Endothelial cell of umbilical vein (primary cell): ENCODE results near the gene AUTS2. TPM values are rescaled to one million over a fixed set of nuclear protein-coding genes. Genes with fewer than 3 reads are reported as not detected.

Experiments
- Bru-seq: library from RNA; stranded (reverse); fragments of 400-500 nt; gene quantifications from one replicate; lab custom pipeline; 2021; lab: Mats Ljungman, UMichigan
- BruChase-seq, 2 experiments: library from RNA; stranded (reverse); fragments of 400-500 nt; gene quantifications; one replicate each; lab custom pipeline; 2021; lab: Mats Ljungman, UMichigan
- BruUV-seq: library from RNA; stranded (reverse); fragments of 400-500 nt; replicated peaks from 2 replicates; lab custom pipeline; 2021; lab: Mats Ljungman, UMichigan
- CTCF ChIA-PET: fragments of 300-600, 350-600 bp; sonication (Branson Sonifier 250); formaldehyde crosslinking; loops from one replicate; lab custom pipeline; 2021; ENCODE audit warnings: antibody characterized with exemption, inconsistent platforms; lab: Charles Lee
- POLR2A ChIA-PET: fragments of 300-600, 350-600 bp; sonication (Branson Sonifier 250); formaldehyde crosslinking; loops from one replicate; lab custom pipeline; 2021; ENCODE audit warnings: antibody characterized with exemption, inconsistent platforms; lab: Charles Lee
- DNase-seq: peaks from one replicate; pipeline ENCODE4 v3.0.0-alpha.2; 2011; ENCODE audit warnings: low read depth, low spot score
- FAIRE-seq: peaks from 2 replicates; lab custom pipeline; 2011; peaks lifted over from hg19 to GRCh38; lab: Jason Lieb, UNC
- H2AFZ ChIP-seq: 2 replicates; pipeline ENCODE4 v1.6.0; 2012; ENCODE audit warnings: low read depth, low read length, control low read depth, inconsistent platforms
- H3K27ac ChIP-seq: 2 replicates; pipeline ENCODE4 v1.5.1; 2011; ENCODE audit warnings: low read depth, mild to moderate bottlenecking, control low read depth, low read length, moderate library complexity; ENCODE audit not compliant: insufficient read depth
- H3K27me3 ChIP-seq, 2 experiments: 2 replicates each; pipeline versions ENCODE4 v1.6.0 to v1.6.1; 2011; ENCODE audit warnings: low read length in 2 of 2, mixed read lengths in 1 of 2; ENCODE audit not compliant: control insufficient read depth in 2 of 2, insufficient read depth in 2 of 2
- H3K36me3 ChIP-seq, 2 experiments: 2 replicates in 1 of 2; 3 replicates in 1 of 2; pipeline ENCODE4 v1.5.1; 2011; ENCODE audit warnings: low read length in 2 of 2, mild to moderate bottlenecking in 1 of 2, moderate library complexity in 1 of 2; ENCODE audit not compliant: control insufficient read depth in 2 of 2, insufficient read depth in 2 of 2; ENCODE audit errors: extremely low read depth in 1 of 2
- H3K4me1 ChIP-seq: 3 replicates; pipeline ENCODE4 v1.5.1; 2011; ENCODE audit warnings: mild to moderate bottlenecking, low read length; ENCODE audit not compliant: control insufficient read depth, insufficient read depth; ENCODE audit errors: extremely low read depth
- H3K4me2 ChIP-seq: 2 replicates; pipeline ENCODE4 v1.6.1; 2011; ENCODE audit warnings: low read length, control low read depth, mixed read lengths; ENCODE audit not compliant: insufficient read depth
- H3K4me3 ChIP-seq, 3 experiments: fragments of 200-600 bp in 1 of 3; sonication (generic), shearing (Covaris generic) in 1 of 3; replicated peaks in 1 of 3; 2 replicates each; pipeline ENCODE4 v1.5.1; 2011 to 2016; ENCODE audit warnings: control low read depth in 3 of 3, low read length in 3 of 3, mild to moderate bottlenecking in 2 of 3, inconsistent platforms in 1 of 3, low read depth in 1 of 3, moderate library complexity in 1 of 3; ENCODE audit not compliant: insufficient read depth in 1 of 3
- H3K79me2 ChIP-seq: 2 replicates; pipeline ENCODE4 v1.6.0; 2012; ENCODE audit warnings: low read length, inconsistent platforms; ENCODE audit not compliant: control insufficient read depth, insufficient read depth
- H3K9ac ChIP-seq: replicated peaks from 2 replicates; pipeline ENCODE3; 2011; ENCODE audit warnings: low read length, control low read depth; ENCODE audit not compliant: insufficient read depth; ENCODE audit errors: extremely low read depth
- H3K9me1 ChIP-seq: replicated peaks from 3 replicates; pipeline ENCODE4 v1.6.0; 2011; ENCODE audit warnings: mild to moderate bottlenecking, low read length; ENCODE audit not compliant: control insufficient read depth, insufficient read depth; ENCODE audit errors: extremely low read depth
- H3K9me3 ChIP-seq: replicated peaks from 2 replicates; pipeline ENCODE4 v1.5.1; 2012; ENCODE audit warnings: low read length, inconsistent platforms; ENCODE audit not compliant: control insufficient read depth, insufficient read depth
- H4K20me1 ChIP-seq: replicated peaks from 2 replicates; pipeline ENCODE3; 2011; ENCODE audit warnings: mild to moderate bottlenecking, low read length; ENCODE audit not compliant: control insufficient read depth, insufficient read depth; ENCODE audit errors: extremely low read depth
- CTCF ChIP-seq, 2 donors: IDR thresholded peaks; 1 replicate in 1 of 2; 2 replicates in 1 of 2; pipeline ENCODE4 v1.5.1; 2011; ENCODE audit warnings: low read length in 2 of 2, mild to moderate bottlenecking in 2 of 2, moderate library complexity in 2 of 2, control low read depth in 1 of 2, inconsistent platforms in 1 of 2, low read depth in 1 of 2; ENCODE audit not compliant: insufficient read depth in 1 of 2; ENCODE audit errors: extremely low read depth in 1 of 2
- EZH2 ChIP-seq: IDR thresholded peaks from 2 replicates; pipeline ENCODE4 v1.6.1; 2012; ENCODE audit warnings: borderline replicate concordance, low read depth, mild to moderate bottlenecking, moderate library complexity, low read length, inconsistent platforms; ENCODE audit not compliant: severe bottlenecking
- FOS ChIP-seq: IDR thresholded peaks from 2 replicates; pipeline ENCODE4 v1.6.1; 2011; ENCODE audit warnings: mild to moderate bottlenecking, low read length, moderate library complexity, borderline replicate concordance; ENCODE audit not compliant: insufficient read depth
- GATA2 ChIP-seq: IDR thresholded peaks from 2 replicates; pipeline ENCODE4 v1.7.0; 2011; ENCODE audit warnings: low read depth, mild to moderate bottlenecking, moderate library complexity, mixed read lengths, low read length; ENCODE audit not compliant: insufficient read length, insufficient read depth
- JUN ChIP-seq: IDR thresholded peaks from 2 replicates; pipeline ENCODE4 v1.6.1; 2011; ENCODE audit warnings: borderline replicate concordance, low read depth; ENCODE audit not compliant: insufficient read length, insufficient read depth
- MAX ChIP-seq: IDR thresholded peaks from 2 replicates; pipeline ENCODE4 v1.6.1; 2011; ENCODE audit not compliant: insufficient read depth, insufficient read length
- MYC ChIP-seq: IDR thresholded peaks from one replicate; pipeline ENCODE4 v1.6.1; 2011; ENCODE audit warnings: mild to moderate bottlenecking, low read depth, low read length
- POLR2A ChIP-seq: IDR thresholded peaks from 2 replicates; pipeline ENCODE4 v1.6.1; 2012; ENCODE audit warnings: low read depth, mild to moderate bottlenecking, control low read depth, low read length
- POLR2AphosphoS5 ChIP-seq: IDR thresholded peaks from 2 replicates; pipeline ENCODE4 v1.6.1; 2012; ENCODE audit warnings: low read depth, mild to moderate bottlenecking, control low read depth, low read length, moderate library complexity; ENCODE audit not compliant: insufficient read depth
- dilution Hi-C: fragments of 300-500 bp; cut with MboI; formaldehyde crosslinking; loops from one replicate; pipeline ENCODE4 v1.15.0; 2019; ENCODE audit warnings: low sequenced_read_pairs; ENCODE audit not compliant: extremely low pct_ligation_motif_present
- intact Hi-C: fragments of 100-400 bp; cut with micrococcal nuclease; formaldehyde crosslinking; loops from one replicate; pipeline ENCODE4 v1.10.0; 2022
- long read RNA-seq: library from polyadenylated mRNA; stranded (forward); transcript quantifications from one replicate; pipeline ENCODE4 v2.0.0, GENCODE V29; 2021
- polyA minus RNA-seq, 3 experiments: library from RNA; depleted of rRNA, polyadenylated mRNA; stranded (reverse); fragments of >200 nt; gene quantifications; 1 replicate in 1 of 3; 2 replicates in 2 of 3; pipeline ENCODE4 v1.2.3, GENCODE V29; 2011
- polyA plus RNA-seq, 4 experiments: library from polyadenylated mRNA; depleted of rRNA in 3 of 4; stranded (reverse) in 3 of 4; unstranded in 1 of 4; fragments of >200 nt; gene quantifications; 2 replicates each; pipeline versions ENCODE4 v1.2.1 to v1.2.3, GENCODE V29; 2011 to 2012; ENCODE audit warnings: missing spikeins in 1 of 4
- total RNA-seq: library from RNA; stranded (reverse); gene quantifications from 2 replicates; pipeline ENCODE4 v1.2.3, GENCODE V29; 2021

AUTS2 gene
- total RNA-seq (8.0 and 11.3 TPM in 2 replicates), polyA plus RNA-seq (0.59 and 0.83 TPM in 2 replicates), polyA minus RNA-seq (4.2 and 8.1 TPM in 2 replicates), Bru-seq, nascent RNA (percentile 44 among the genes with signal in this experiment), BruChase-seq, experiment 1, labeled RNA remaining after a 6-hour chase (percentile 40 among the genes with signal in this experiment), BruChase-seq, experiment 2, labeled RNA remaining after a 2-hour chase (percentile 48 among the genes with signal in this experiment)
- polyA plus RNA-seq (2011; cell fraction: cytosol; rRNA removed): 0.41 and 0.50 TPM in 2 replicates
- polyA plus RNA-seq (2011; cell fraction: nucleus; rRNA removed): 4.4 and 5.8 TPM in 2 replicates
- polyA plus RNA-seq (2012): 0.50 and 0.74 TPM in 2 replicates
- polyA minus RNA-seq (2011; cell fraction: cytosol; rRNA and poly(A)+ RNA removed): not detected
- polyA minus RNA-seq (2011; cell fraction: nucleus; rRNA and poly(A)+ RNA removed): 20.0 and 20.9 TPM in 2 replicates
- long read RNA-seq, partial matches to known transcripts: 1 of 8 reads
- long read RNA-seq, other reads (novel, unspliced or antisense): 7 of 8 reads

- Histone ChIP-seq H3K27me3 (peaks cover 17 to 24% of the 10 kb centered on the region in 2 experiments), H3K4me2 (peak within 1 kb of the TSS; percentile 84), H3K36me3 (no peaks in the 10 kb centered on the region), H3K9ac (no peak within 1 kb of the TSS), H3K27ac (no peak within 1 kb of the TSS), H3K79me2 (no peaks in the 10 kb centered on the region), H2AFZ (peak within 1 kb of the TSS; percentile 94), H3K4me1 (peaks cover 5% of the 10 kb centered on the region), H3K9me1 (no peaks in the 10 kb centered on the region), H4K20me1 (no peaks in the 10 kb centered on the region), H3K4me3 (peak within 1 kb of the TSS; percentile 60 to 67 (median 62)), H3K9me3 (no peaks in the 10 kb centered on the region)
- TF ChIP-seq POLR2A (no peak), EZH2 (no peak), MYC (no peak), POLR2AphosphoS5 (no peak), FOS (no peak), JUN (no peak)
- ChIA-PET CTCF (interaction anchor here (0.6 kb wide), 1 partner anchor 75 kb away, joined by 3 read pairs; no protein-coding TSS in a partner anchor), POLR2A (no interaction called here)
- FAIRE-seq: no peak
- intact Hi-C loops: loop anchor here (2.0 kb wide), 1 partner anchor 1097 kb away; no protein-coding TSS in a partner anchor
- dilution Hi-C loops: no loop called here
- BruUV-seq: no TSS peak
- peak; percentile 84 for DNase-seq
These were observed at the start of gene AUTS2 for GRCh38 chr7:69598081-69598486. TSS of gene AUTS2 (plus strand) at chr7:69598475. CDS start at chr7:69599654, 1,179 bp downstream.

GRCh38 chr7:69550991-69551390 lies 47.3 kb upstream of the AUTS2 start:
- FAIRE-seq: no peak
- intact Hi-C loops: no loop called here
- POLR2A ChIA-PET: no interaction called here

More at GRCh38 chr7:69550991-69551390, 47.3 kb upstream of the AUTS2 start:
- Histone ChIP-seq H3K9ac (no peak overlapping the region), H3K27me3 (no peaks in the 10 kb centered on the region), H3K9me3 (no peaks in the 10 kb centered on the region), H3K36me3 (no peaks in the 10 kb centered on the region), H3K4me1 (no peaks in the 10 kb centered on the region), H2AFZ (no peak overlapping the region), H3K27ac (no peak overlapping the region), H3K9me1 (no peaks in the 10 kb centered on the region), H4K20me1 (no peaks in the 10 kb centered on the region), H3K4me2 (no peak overlapping the region), H3K79me2 (no peaks in the 10 kb centered on the region), H3K4me3 (no peak overlapping the region)
- CTCF ChIA-PET: no interaction called here
- TF ChIP-seq EZH2: no peak
- TF ChIP-seq CTCF (IDR thresholded peaks at IDR 0.05; ENCODE audit: extremely low read depth in 1 of 2, insufficient read depth in 1 of 2, low read depth in 1 of 2, low read length in 2 of 2): no peak
- TF ChIP-seq MAX: no peak
- no peak for TF ChIP-seq GATA2
- no peak for TF ChIP-seq MYC
- no peak for TF ChIP-seq POLR2AphosphoS5
- TF ChIP-seq JUN: no peak
- TF ChIP-seq FOS: no peak
- no peak for TF ChIP-seq POLR2A
- BruUV-seq: no TSS peak
- dilution Hi-C loops: no loop called here
- no peak for DNase-seq
